ENCODE data around the gene MIEF1.

DNA sequence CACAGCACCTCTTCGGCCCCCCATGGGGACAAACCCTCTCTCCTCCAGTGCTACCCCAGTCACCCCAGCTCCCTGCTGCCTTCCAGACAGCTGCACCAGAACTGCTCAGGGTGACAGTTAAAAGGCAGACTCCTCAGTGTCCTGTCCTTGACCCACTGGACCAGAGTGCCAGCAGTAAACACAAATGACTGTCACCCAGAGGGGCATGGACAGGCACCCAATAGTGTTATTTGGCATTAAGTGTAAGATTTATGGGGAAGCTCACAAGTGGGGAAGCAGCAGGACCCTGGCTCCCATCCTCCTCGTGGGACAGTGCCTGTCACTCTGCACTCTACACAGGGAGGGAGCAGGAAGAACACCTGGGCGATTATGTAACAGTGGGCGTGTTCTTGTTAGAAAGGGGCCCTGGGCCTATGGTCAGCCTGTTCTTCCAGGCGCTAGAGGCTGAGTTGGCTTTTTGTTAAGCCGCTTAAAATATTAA is 25.4 kb downstream of the MIEF1 start:
- TF ChIP-seq, protein P1, sequence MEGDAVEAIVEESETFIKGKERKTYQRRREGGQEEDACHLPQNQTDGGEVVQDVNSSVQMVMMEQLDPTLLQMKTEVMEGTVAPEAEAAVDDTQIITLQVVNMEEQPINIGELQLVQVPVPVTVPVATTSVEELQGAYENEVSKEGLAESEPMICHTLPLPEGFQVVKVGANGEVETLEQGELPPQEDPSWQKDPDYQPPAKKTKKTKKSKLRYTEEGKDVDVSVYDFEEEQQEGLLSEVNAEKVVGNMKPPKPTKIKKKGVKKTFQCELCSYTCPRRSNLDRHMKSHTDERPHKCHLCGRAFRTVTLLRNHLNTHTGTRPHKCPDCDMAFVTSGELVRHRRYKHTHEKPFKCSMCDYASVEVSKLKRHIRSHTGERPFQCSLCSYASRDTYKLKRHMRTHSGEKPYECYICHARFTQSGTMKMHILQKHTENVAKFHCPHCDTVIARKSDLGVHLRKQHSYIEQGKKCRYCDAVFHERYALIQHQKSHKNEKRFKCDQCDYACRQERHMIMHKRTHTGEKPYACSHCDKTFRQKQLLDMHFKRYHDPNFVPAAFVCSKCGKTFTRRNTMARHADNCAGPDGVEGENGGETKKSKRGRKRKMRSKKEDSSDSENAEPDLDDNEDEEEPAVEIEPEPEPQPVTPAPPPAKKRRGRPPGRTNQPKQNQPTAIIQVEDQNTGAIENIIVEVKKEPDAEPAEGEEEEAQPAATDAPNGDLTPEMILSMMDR (IDR thresholded peaks at IDR 0.05) = no peak
- no peak for TF ChIP-seq POLR2A (IDR thresholded peaks at IDR 0.05)

All from lower leg skin (tissue), 3 donors.